Lower leg skin (tissue), 4 donors: ENCODE measurements around the gene MROH2A. TPM values are rescaled to one million over a fixed set of nuclear protein-coding genes. Genes with fewer than 3 reads are reported as not detected.

Experiments used
- DNase-seq, 2 donors: peaks; one replicate each; pipeline ENCODE4 v3.0.0-alpha.2; 2019; ENCODE audit warnings: low spot score in 2 of 2
- H3K4me3 ChIP-seq: fragments of 200-600 bp; sonication (generic); 2 replicates; pipeline ENCODE4 v1.5.1; 2017; ENCODE audit warnings: mild to moderate bottlenecking, low read depth; ENCODE audit not compliant: poor library complexity, severe bottlenecking
- POLR2A ChIP-seq, 2 donors: fragments of 450-650 bp; IDR thresholded peaks; one replicate each; pipeline ENCODE4 v1.6.1; 2016 to 2017; ENCODE audit warnings: antibody characterized with exemption in 2 of 2, mild to moderate bottlenecking in 1 of 2, moderate library complexity in 1 of 2
- WGBS, 2 donors: methylation state at CpG; one replicate each; pipeline ENCODE4 v1.1.5; 2018; 5-methylcytosine and 5-hydroxymethylcytosine counted together
- intact Hi-C: fragments of 100-400 bp; cut with DNase I; formaldehyde crosslinking; loops from one replicate; pipeline ENCODE4 v1.15.0; 2023; ENCODE audit warnings: low total_unique reads
- total RNA-seq, 4 donors: library from RNA; depleted of rRNA; stranded (reverse); fragments of >200 nt; gene quantifications; one replicate each; pipeline ENCODE4 v1.1.0, GENCODE V29; 2016
- TF ChIP-seq, protein P1 (sequence below), 3 donors: fragments of 450-650 bp; IDR thresholded peaks; one replicate each; pipeline ENCODE4 v1.5.1; 2016; ENCODE audit warnings: antibody characterized with exemption in 3 of 3, mild to moderate bottlenecking in 3 of 3, moderate library complexity in 2 of 3

MROH2A gene
- total RNA-seq, 4 donors from 2014 or later, result 0.26 to 0.61 TPM; not detected in 2

DNA sequence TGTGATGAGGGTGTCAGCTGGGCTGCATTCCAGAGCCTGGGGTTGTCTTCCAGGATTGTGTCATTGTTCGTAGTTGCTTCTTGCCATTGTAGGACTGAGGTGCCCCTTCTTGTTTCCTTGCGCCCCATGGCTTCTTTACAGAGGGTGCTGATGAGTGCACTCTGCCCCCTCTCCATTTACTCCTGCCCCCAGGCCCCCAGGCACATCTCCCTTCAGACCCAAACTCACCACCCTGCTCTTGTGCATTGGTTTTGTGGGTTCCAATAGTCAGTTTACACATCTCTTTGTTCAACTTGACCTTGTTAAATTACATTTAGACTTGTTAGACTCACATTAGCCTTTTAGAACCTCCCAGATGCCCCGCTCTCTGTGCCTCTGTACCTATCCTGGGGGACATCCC, 43.1 kb downstream of the MROH2A start:
- 88 to 95% methylated on average over 3 of the region's 3 CpGs for WGBS, 2 donors
- no peak for DNase-seq
- H3K4me3 ChIP-seq, result no peak overlapping the region
- TF ChIP-seq, protein P1, sequence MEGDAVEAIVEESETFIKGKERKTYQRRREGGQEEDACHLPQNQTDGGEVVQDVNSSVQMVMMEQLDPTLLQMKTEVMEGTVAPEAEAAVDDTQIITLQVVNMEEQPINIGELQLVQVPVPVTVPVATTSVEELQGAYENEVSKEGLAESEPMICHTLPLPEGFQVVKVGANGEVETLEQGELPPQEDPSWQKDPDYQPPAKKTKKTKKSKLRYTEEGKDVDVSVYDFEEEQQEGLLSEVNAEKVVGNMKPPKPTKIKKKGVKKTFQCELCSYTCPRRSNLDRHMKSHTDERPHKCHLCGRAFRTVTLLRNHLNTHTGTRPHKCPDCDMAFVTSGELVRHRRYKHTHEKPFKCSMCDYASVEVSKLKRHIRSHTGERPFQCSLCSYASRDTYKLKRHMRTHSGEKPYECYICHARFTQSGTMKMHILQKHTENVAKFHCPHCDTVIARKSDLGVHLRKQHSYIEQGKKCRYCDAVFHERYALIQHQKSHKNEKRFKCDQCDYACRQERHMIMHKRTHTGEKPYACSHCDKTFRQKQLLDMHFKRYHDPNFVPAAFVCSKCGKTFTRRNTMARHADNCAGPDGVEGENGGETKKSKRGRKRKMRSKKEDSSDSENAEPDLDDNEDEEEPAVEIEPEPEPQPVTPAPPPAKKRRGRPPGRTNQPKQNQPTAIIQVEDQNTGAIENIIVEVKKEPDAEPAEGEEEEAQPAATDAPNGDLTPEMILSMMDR (IDR thresholded peaks at IDR 0.05), result no peak
- TF ChIP-seq POLR2A (IDR thresholded peaks at IDR 0.05), result no peak
- intact Hi-C loops, result no loop called here

- intact Hi-C loops, result no loop called here
- no peak for DNase-seq
- H3K4me3 ChIP-seq, result no peak overlapping the region
- no peak for TF ChIP-seq POLR2A (IDR thresholded peaks at IDR 0.05)
- TF ChIP-seq, protein P1 (IDR thresholded peaks at IDR 0.05), result no peak
- 84 to 96% methylated on average over 7 to 8 of the region's 8 CpGs for WGBS, 2 donors
Observed at GRCh38 chr2:233821709-233822100, 43.6 kb downstream of the MROH2A start.

GRCh38 chr2:233822101-233822771, 44.1 kb downstream of the MROH2A start:
- intact Hi-C loops, result no loop called here
- H3K4me3 ChIP-seq, result no peak overlapping the region
- WGBS, 2 donors, result 89 to 92% methylated on average over 15 of the region's 21 CpGs
- TF ChIP-seq POLR2A (IDR thresholded peaks at IDR 0.05), result no peak
- TF ChIP-seq, protein P1 (IDR thresholded peaks at IDR 0.05), result no peak
- DNase-seq, result peak in 1 of 2 donors; percentile 74

DNA sequence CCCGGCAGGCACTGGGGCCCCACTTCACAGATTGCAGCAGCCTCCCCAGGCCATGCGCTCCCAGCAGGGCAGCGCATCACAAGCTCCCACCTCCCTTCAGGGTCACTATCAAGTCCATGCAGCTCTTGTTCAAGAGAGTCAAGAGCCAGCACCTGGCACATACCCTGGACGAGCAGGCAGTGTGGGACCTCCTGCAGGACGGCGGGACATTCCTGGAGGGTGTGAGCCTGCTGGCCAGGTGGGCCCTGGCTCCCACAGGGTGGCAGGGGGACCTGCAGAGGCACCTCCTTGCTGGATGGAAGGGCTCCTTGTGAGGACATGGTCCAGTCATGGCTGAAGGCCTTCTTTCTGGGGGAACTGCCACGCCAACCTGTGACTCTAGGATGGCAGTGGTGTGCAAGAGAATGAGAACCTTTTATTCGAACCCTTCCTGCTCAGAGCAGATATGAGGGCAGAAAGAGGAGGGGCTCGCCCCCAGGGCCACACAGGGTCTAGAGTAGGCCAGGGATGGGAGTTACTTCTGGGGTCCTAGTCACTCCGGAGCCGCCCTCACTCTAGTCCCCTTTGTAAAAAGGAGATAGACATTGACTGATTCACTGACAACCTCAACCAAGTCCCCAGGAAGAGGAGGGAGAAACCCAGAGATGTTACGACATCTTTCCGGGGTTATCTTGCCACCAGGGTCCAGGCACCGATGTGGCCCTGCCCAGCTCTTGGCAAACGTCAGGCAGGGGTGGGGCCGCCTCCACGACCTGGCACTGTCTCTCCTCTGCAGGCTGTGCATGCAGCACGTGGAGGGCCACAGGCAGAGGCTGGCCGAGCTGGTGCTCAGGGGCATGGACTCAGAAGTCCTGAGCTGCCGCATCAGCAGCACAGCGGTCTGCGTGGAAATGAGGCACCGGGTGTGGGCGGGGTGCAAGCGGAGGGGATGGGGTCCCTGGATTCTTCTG, 44.9 kb downstream of the MROH2A start:
- TF ChIP-seq, protein P1 (IDR thresholded peaks at IDR 0.05), result no peak
- no peak for TF ChIP-seq POLR2A (IDR thresholded peaks at IDR 0.05)
- H3K4me3 ChIP-seq, result no peak overlapping the region
- 73 to 79% methylated on average over 18 to 23 of the region's 25 CpGs for WGBS, 2 donors
- intact Hi-C loops, result no loop called here
- peak in 1 of 2 donors; percentile 78 for DNase-seq

DNA sequence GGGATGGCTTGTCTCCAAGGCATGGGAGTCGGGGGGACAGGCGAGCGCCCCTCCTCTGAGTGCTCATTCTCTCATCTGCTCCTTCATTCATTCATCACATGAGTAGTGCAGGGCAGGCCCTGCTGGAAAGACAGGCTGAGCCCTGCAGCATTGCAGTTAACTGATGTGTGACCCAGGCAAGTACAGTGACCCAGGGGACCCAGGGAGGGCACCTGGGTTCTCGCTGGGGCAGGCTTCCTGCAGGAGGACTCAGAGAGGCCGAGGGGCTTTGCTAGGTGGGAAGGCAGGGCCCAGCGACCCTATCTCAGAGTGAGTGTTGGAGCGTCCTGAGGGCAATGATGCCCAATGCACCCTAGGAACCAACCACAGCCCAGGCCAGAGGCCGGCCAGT, 45.6 kb downstream of the MROH2A start:
- no peak overlapping the region for H3K4me3 ChIP-seq
- intact Hi-C loops, result no loop called here
- 82 to 84% methylated on average over 8 of the region's 8 CpGs for WGBS, 2 donors
- DNase-seq, result no peak
- TF ChIP-seq, protein P1 (IDR thresholded peaks at IDR 0.05), result no peak
